K562 (cell line): Measurements from ENCODE around the gene ATG4D. TPM values are rescaled to one million over a fixed set of nuclear protein-coding genes. Genes with fewer than 3 reads are reported as not detected.

ENCODE experiments used
- ATF1 ChIP-seq, 2 experiments: fragments of 450-650 bp in 1 of 2; IDR thresholded peaks; 2 replicates each; pipeline ENCODE4 v1.6.1; 2016; ENCODE audit warnings: missing compliant biosample characterization in 1 of 2, missing genetic modification characterization in 1 of 2
- ATF7 ChIP-seq: fragments of 450-650 bp; IDR thresholded peaks from 2 replicates; pipeline ENCODE4 v1.7.1; 2014; ENCODE audit warnings: mild to moderate bottlenecking, moderate library complexity
- BCOR ChIP-seq: fragments of 450-650 bp; IDR thresholded peaks from 2 replicates; pipeline ENCODE4 v1.6.1; 2016
- BRD4 ChIP-seq: fragments of 200-600 bp; sonication (generic); IDR thresholded peaks from 2 replicates; pipeline ENCODE4 v1.6.1; 2017; ENCODE audit warnings: inconsistent platforms
- CBFB ChIP-seq: sonication (generic); formaldehyde crosslinking; IDR thresholded peaks from 2 replicates; pipeline ENCODE4 v1.4.0; 2020; ENCODE audit warnings: mild to moderate bottlenecking, missing genetic modification reagents
- CBX5 ChIP-seq: IDR thresholded peaks from 2 replicates; pipeline ENCODE4 v1.6.1; 2014; ENCODE audit warnings: low read depth, borderline replicate concordance
- CEBPZ ChIP-seq: fragments of 150-350 bp; IDR thresholded peaks from 2 replicates; pipeline ENCODE4 v1.6.1; 2014; ENCODE audit warnings: low read depth, mild to moderate bottlenecking, low read length, borderline replicate concordance
- CREM ChIP-seq: IDR thresholded peaks from 2 replicates; pipeline ENCODE4 v1.6.1; 2014; ENCODE audit warnings: antibody characterized with exemption, low read depth
- GABPA ChIP-seq: fragments of 200-800 bp; sonication (Bioruptor generic); conservative IDR thresholded peaks from 2 replicates; pipeline ENCODE4 v1.6.1; 2016; ENCODE audit warnings: low read depth, missing genetic modification characterization, missing compliant biosample characterization
- GTF2A2 ChIP-seq: IDR thresholded peaks from 2 replicates; pipeline ENCODE4 v1.6.1; 2016; ENCODE audit warnings: mild to moderate bottlenecking, missing genetic modification characterization, missing compliant biosample characterization
- PHB2 ChIP-seq: fragments of 450-650 bp; IDR thresholded peaks from 2 replicates; pipeline ENCODE4 v1.6.1; 2017; ENCODE audit warnings: low read depth
- PHF8 ChIP-seq: fragments of 200-600 bp; sonication (generic); IDR thresholded peaks from 2 replicates; pipeline ENCODE4 v1.6.1; 2012; ENCODE audit warnings: mixed run types, mild to moderate bottlenecking, inconsistent platforms, low read length, moderate library complexity, borderline replicate concordance
- PPARD ChIP-seq: fragments of 250-450 bp; sonication (Bioruptor Pico); IDR thresholded peaks from 2 replicates; pipeline ENCODE4 v1.8.0; 2022; ENCODE audit warnings: inconsistent platforms, mild to moderate bottlenecking, moderate library complexity
- RNF2 ChIP-seq: sonication (generic); IDR thresholded peaks from 2 replicates; pipeline ENCODE4 v1.6.1; 2016
- TAF7 ChIP-seq: fragments of 450-650 bp; IDR thresholded peaks from 2 replicates; pipeline ENCODE4 v1.6.1; 2016; ENCODE audit warnings: missing genetic modification characterization, missing compliant biosample characterization
- TBP ChIP-seq: optimal IDR thresholded peaks from 2 replicates; pipeline ENCODE3; 2011; ENCODE audit warnings: low read depth, low read length, improper control_type of control experiment
- XRCC3 ChIP-seq: fragments of 450-650 bp; IDR thresholded peaks from 2 replicates; pipeline ENCODE4 v1.6.1; 2017; ENCODE audit warnings: mild to moderate bottlenecking, moderate library complexity
- ZBTB33 ChIP-seq: sonication (generic); formaldehyde crosslinking; IDR thresholded peaks from 2 replicates; pipeline ENCODE4 v1.8.1; 2023; ENCODE audit warnings: mild to moderate bottlenecking, missing genetic modification reagents
- ZFX ChIP-seq: sonication (generic); formaldehyde crosslinking; IDR thresholded peaks from 2 replicates; pipeline ENCODE4 v1.8.0; 2022; ENCODE audit warnings: mild to moderate bottlenecking, missing genetic modification reagents, moderate library complexity
- ZKSCAN1 ChIP-seq: fragments of 150-350 bp; IDR thresholded peaks from 2 replicates; pipeline ENCODE4 v1.6.1; 2016; ENCODE audit warnings: low read depth, low read length
- ZNF347 ChIP-seq: fragments of 450-650 bp; formaldehyde crosslinking; IDR thresholded peaks from 2 replicates; pipeline ENCODE4 v1.4.0; 2020; ENCODE audit warnings: low read depth, mild to moderate bottlenecking, moderate library complexity
- ZNF354B ChIP-seq: fragments of 250-450 bp; sonication (Bioruptor Pico); IDR thresholded peaks from 2 replicates; pipeline ENCODE4 v1.4.0; 2020
- ZNF395 ChIP-seq: fragments of 200-800 bp; sonication (Bioruptor generic); IDR thresholded peaks from 2 replicates; pipeline ENCODE4 v1.6.1; 2017; ENCODE audit warnings: missing genetic modification characterization, missing compliant biosample characterization
- ZNF444 ChIP-seq: fragments of 250-450 bp; sonication (Bioruptor Pico); IDR thresholded peaks from 2 replicates; pipeline ENCODE4 v1.4.0; 2020; ENCODE audit warnings: mild to moderate bottlenecking, moderate library complexity
- polyA plus RNA-seq, 8 experiments: library from polyadenylated mRNA; depleted of rRNA in 4 of 8; stranded (reverse) in 5 of 8; unstranded in 3 of 8; fragments of >200 nt; fragmentation: Nextera tagmentation in 2 of 8; fragmentation: Illumina TruSeq in 1 of 8; extraction: Ambion mirVana in 2 of 8; extraction: Trizol in 1 of 8; gene quantifications; 2 replicates each; pipeline versions ENCODE4 v1.2.1 to v1.2.3, GENCODE V29; 2011 to 2014; ENCODE audit warnings: inconsistent platforms in 1 of 8, missing spikeins in 1 of 8
- total RNA-seq, 7 experiments: library from RNA; depleted of rRNA in 6 of 7; stranded (reverse); fragments of >200 nt in 6 of 7; fragmentation: Illumina TruSeq in 2 of 7; extraction: Trizol in 2 of 7; gene quantifications; 2 replicates each; pipeline versions ENCODE4 v1.2.1 to v1.2.3, GENCODE V29; 2011 to 2021; ENCODE audit warnings: low replicate concordance in 1 of 7

Gene ATG4D
- total and polyA plus RNA-seq, 9 of the 15 experiments (the other 6 are each of a cell fraction or from before 2014, with no cell fraction given): 0.51 to 66.1 (median 22.9) TPM

GRCh38 chr19:10568826-10569651, 25.3 kb downstream of the ATG4D start, which contains the start of gene CDKN2D (continued):
- TF ChIP-seq ZNF395 (no peak; the same call in 1 of the 2 replicates), PHB2 (no peak), CBFB (no peak), ZNF444 (CRISPR knock-in tag) (no peak), PHF8 (peak; percentile 75; the same call in 1 of the 2 replicates), CBX5 (no peak), TBP (peak; percentile 60), TAF7 (tag) (peak; percentile 66; the same call in 1 of the 2 replicates), ZNF347 (CRISPR knock-in tag) (no peak), CEBPZ (no peak), ATF1 (CRISPR knock-in tag; IDR thresholded peaks at IDR 0.05) (peak; percentile 50; the same call in 1 of the 2 replicates), ATF1 (tag; IDR thresholded peaks at IDR 0.05) (peak; percentile 90), BCOR (no peak), ZFX (peak; percentile 89), GABPA (tag) (peak; percentile 19; the same call in 1 of the 2 replicates), GTF2A2 (tag) (no peak), CREM (peak; percentile 93), ATF7 (peak; percentile 72), XRCC3 (no peak), ZBTB33 (CRISPR knock-in tag) (peak; percentile 58; the same call in 1 of the 2 replicates), RNF2 (peak; percentile 70; the same call in 1 of the 2 replicates), ZNF354B (CRISPR knock-in tag) (no peak), ZKSCAN1 (no peak; the same call in 1 of the 2 replicates), PPARD (CRISPR knock-in tag) (no peak), BRD4 (peak; percentile 72; the same call in 1 of the 2 replicates)
